ENCODE data around the gene MYH6.

MYH6 gene

GRCh38 chr14:23403908-23404307 is 4.2 kb downstream of the MYH6 start:
- no peak for TF ChIP-seq GABPA (IDR thresholded peaks at IDR 0.05; ENCODE audit: low read depth)
- no peak for TF ChIP-seq POLR2AphosphoS5 (IDR thresholded peaks at IDR 0.05; ENCODE audit: low read depth)
- TF ChIP-seq REST (IDR thresholded peaks at IDR 0.05; ENCODE audit: insufficient replicate concordance, low read depth), result no peak
- no peak for TF ChIP-seq CTCF (IDR thresholded peaks at IDR 0.05; ENCODE audit: insufficient read depth, low read length)
- Histone ChIP-seq H3K27ac (replicated peaks) (no peak overlapping the region), H3K27me3 (ENCODE audit: insufficient read depth, poor library complexity, severe bottlenecking) (no peaks in the 10 kb centered on the region), H3K4me3 (replicated peaks; ENCODE audit: insufficient read depth, low read length) (no peak overlapping the region)
- no peak for DNase-seq (ENCODE audit: low read depth in 1 of 2, low spot score in 1 of 2)

- no peak for TF ChIP-seq SPI1 (IDR thresholded peaks at IDR 0.05; ENCODE audit: borderline replicate concordance, low read depth)
- no peak for TF ChIP-seq REST (IDR thresholded peaks at IDR 0.05; ENCODE audit: insufficient replicate concordance, low read depth)
- TF ChIP-seq CTCF (IDR thresholded peaks at IDR 0.05; ENCODE audit: insufficient read depth, low read length), result no peak
- TF ChIP-seq GABPA (IDR thresholded peaks at IDR 0.05; ENCODE audit: low read depth), result no peak
- no peak for TF ChIP-seq POLR2AphosphoS5 (IDR thresholded peaks at IDR 0.05; ENCODE audit: low read depth)
- H3K27me3 ChIP-seq (ENCODE audit: insufficient read depth, poor library complexity, severe bottlenecking), result no peaks in the 10 kb centered on the region
- H3K27ac ChIP-seq (replicated peaks), result no peak overlapping the region
- no peak for DNase-seq (ENCODE audit: low read depth in 1 of 2, low spot score in 1 of 2)
- H3K4me3 ChIP-seq (replicated peaks; ENCODE audit: insufficient read depth, low read length), result no peak overlapping the region
These were observed 5.0 kb downstream of the MYH6 start for GRCh38 chr14:23403139-23403438.

GRCh38 chr14:23402296-23403138 is 5.6 kb downstream of the MYH6 start:
- H3K27ac ChIP-seq (replicated peaks), result no peak overlapping the region
- H3K27me3 ChIP-seq (ENCODE audit: insufficient read depth, poor library complexity, severe bottlenecking), result no peaks in the 10 kb centered on the region
- TF ChIP-seq SPI1 (IDR thresholded peaks at IDR 0.05; ENCODE audit: borderline replicate concordance, low read depth) (no peak), GABPA (IDR thresholded peaks at IDR 0.05; ENCODE audit: low read depth) (no peak), POLR2AphosphoS5 (IDR thresholded peaks at IDR 0.05; ENCODE audit: low read depth) (no peak), REST (IDR thresholded peaks at IDR 0.05; ENCODE audit: insufficient replicate concordance, low read depth) (no peak), CTCF (IDR thresholded peaks at IDR 0.05; ENCODE audit: insufficient read depth, low read length) (no peak)
- no peak for DNase-seq (ENCODE audit: low read depth in 1 of 2, low spot score in 1 of 2)
- no peak overlapping the region for H3K4me3 ChIP-seq (replicated peaks; ENCODE audit: insufficient read depth, low read length)

Data from HL-60 (cell line).